CD4-positive, alpha-beta T cell treated with Interleukin-12 subunit alpha and Interleukin-12 subunit beta, for 1 hour (primary cell): ENCODE measurements around the gene LINC00237.

Experiments
- DNase-seq: peaks from one replicate; pipeline ENCODE4 v3.0.0-alpha.2; 2020

Gene LINC00237

GRCh38 chr20:21125072-21125848 is 19.1 kb upstream of the LINC00237 start:
- DNase-seq: no peak

- DNase-seq: no peak
Measured at GRCh38 chr20:21124190-21124589, 18.0 kb upstream of the LINC00237 start.

DNA sequence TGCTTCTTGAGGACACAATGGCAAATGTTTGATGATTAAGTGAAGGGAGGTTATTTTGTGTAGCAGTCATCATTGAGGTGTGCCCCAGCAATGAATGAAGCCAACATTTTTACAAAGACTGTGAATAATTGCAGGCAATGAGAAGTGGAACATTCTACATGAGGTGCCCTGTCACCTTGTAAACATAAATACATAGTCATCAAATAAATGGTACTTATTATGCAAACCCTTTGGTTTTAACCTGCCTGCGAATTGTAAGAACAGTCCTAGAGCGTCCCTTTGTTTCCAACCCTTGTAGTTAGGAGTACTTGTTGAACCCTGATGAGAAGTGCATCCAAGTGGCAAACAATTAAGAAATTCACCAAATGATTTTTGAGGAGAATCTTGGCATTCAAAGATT is 12.6 kb upstream of the LINC00237 start:
- DNase-seq: no peak

- DNase-seq: no peak
Measured at GRCh38 chr20:21118138-21118537, 12.0 kb upstream of the LINC00237 start.

DNA sequence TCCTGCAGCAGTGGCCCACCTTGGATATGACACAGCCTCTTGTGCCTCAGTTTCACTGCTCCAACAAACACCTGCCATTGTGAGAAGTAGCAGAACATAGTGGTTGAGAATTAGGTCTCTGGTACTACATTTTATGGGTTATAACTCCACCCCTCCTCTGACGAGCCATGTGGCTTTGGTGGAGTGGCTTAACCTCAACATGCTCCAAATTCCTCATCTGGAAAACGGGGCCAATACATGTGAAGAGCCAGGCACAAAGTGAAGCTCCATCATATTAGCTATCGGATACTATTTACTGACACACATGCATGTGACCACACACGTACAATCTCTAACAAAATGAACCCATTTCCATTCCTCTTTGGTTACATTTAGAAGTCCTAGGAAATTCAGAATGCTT is 11.4 kb upstream of the LINC00237 start:
- no peak for DNase-seq

DNA sequence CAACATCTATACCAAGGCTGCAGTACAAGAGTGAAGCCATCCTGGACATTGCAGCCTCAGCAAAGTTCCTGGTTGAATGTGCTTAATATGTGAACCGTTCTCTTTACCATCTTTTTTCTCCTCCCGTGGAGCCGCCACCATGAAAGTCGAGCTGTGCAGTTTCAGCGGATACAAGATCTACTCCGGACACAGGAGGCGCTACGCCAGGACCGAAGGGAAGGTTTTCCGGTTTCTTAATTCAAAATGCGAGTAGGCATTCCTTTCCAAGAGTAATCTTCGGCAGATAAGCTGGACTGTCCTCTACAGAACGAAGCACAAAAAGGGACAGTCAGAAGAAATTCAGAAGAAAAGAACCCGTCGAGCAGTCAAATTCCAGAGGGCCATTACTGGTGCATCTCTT is 8.4 kb upstream of the LINC00237 start:
- no peak for DNase-seq

- no peak for DNase-seq
Measured at GRCh38 chr20:21113697-21114096, 7.5 kb upstream of the LINC00237 start.

DNA sequence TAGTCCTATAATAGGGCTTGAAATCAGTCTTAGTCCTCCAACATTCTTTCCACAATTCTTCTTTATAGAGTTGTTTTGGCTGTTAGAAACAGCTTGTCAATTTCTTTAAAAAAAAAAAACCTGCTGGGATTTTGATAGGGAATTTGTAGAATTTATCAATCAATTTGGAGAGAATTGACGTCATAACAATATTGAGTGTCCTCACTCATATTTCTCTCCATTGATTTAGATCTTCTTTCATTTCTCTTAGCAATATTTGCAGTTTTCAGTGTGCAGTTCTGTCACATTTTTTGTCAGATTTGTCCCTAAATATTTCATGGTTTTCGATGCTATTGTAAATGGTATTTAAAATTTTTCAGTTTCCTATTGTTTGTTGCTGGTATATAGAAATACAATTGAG is 5.3 kb upstream of the LINC00237 start:
- no peak for DNase-seq

DNA sequence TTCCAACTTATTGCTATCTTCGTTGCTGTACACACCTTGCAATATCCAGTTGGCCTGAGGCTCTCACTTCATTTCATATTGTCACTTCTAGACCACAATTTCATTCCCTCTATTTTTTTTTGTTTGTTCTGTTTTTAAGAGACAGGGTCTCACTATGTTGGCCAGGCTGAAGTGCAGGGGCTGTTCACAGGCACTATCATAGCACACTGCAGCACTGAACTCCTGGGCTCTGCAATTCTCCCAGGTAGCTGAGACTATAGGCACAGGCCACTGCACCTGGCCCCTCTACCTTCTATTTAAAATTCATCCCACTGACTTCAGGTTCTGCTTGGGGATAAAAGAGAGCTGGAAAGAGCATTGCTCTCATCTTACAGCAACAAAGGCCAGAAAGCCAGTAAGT is 4.7 kb upstream of the LINC00237 start:
- DNase-seq: no peak

DNA sequence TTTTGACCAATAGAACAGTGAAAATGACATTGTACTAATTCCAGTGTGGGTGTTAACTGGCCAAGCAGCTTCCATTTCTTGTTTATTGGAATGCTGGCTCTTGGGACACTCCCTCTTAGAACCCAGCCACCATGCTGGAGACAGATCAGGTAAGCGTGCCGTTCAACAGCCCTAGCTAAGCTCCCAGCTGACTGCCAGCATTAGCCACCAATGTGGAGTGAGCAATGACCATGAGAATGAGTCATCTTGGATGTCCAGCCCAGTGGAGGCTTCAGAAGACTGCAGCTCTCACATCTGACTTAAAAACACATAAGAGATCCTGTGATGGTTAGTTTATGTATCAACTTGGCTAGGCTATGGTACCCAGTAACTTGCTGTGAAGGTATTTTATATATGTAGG is 3.0 kb upstream of the LINC00237 start:
- no peak for DNase-seq

DNA sequence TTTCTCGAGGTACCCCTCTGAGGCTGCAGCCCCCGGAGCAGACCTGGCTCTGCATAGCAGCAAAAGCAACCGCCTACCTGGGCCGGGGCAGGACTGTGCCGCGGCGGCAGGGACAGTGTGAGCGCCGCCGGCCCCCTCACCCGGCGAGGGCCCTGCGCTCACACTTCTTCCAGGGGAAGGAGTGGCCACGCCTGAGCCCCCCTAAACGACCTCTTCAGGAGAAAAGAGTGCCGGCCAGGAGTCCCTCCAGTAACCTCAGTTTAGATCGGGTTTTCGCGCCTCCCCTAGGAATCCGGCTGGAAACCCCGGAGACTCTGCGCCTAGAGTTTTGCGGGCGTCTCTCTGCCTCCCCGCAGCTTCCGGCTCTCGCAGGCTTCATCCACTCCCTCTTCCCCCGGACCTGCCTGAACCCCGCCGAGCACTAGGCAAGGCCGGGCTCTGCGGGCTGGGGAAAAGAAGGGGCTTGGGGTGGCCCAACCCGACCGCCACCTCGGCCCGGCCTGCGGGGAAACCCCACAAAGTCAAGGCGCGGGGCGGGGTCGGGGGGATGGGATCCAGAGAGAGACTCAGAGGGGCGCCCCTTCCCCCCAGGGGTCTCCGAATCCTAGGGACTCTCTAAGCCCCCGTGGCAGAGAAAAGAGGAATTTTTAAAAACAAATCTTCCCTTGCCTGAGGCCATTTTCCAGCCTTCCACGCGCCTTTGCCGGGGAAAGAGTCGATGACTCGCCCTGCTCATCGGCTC is 558 bp downstream of the LINC00237 start:
- no peak for DNase-seq

- no peak for DNase-seq
Measured at GRCh38 chr20:21104921-21105320, 1.2 kb downstream of the LINC00237 start.

DNA sequence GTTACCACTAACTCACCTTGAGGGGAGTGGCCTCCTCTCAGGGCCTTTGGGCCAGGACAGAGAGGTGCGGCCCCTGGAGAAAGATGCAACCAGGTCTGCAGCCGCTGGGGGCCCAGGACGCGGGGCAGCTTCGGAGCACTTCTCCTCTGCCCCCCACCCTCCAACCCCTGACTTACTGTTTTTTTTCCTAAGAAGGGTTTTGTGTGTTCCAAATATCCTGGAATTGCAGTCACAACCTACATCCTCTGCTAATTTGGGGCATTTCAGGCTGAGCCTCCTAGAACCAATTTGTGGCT is 1.7 kb downstream of the LINC00237 start:
- no peak for DNase-seq

- DNase-seq: no peak
Measured at GRCh38 chr20:21103582-21104465, 2.3 kb downstream of the LINC00237 start.

GRCh38 chr20:21102603-21103311 is 3.4 kb downstream of the LINC00237 start:
- DNase-seq: peak; percentile 53

- peak; percentile 22 for DNase-seq
Measured at GRCh38 chr20:21101932-21102575, 4.1 kb downstream of the LINC00237 start.

GRCh38 chr20:21101453-21101931 is 4.7 kb downstream of the LINC00237 start:
- no peak for DNase-seq

GRCh38 chr20:21100578-21101452 is 5.3 kb downstream of the LINC00237 start:
- peak; percentile 24 for DNase-seq

DNA sequence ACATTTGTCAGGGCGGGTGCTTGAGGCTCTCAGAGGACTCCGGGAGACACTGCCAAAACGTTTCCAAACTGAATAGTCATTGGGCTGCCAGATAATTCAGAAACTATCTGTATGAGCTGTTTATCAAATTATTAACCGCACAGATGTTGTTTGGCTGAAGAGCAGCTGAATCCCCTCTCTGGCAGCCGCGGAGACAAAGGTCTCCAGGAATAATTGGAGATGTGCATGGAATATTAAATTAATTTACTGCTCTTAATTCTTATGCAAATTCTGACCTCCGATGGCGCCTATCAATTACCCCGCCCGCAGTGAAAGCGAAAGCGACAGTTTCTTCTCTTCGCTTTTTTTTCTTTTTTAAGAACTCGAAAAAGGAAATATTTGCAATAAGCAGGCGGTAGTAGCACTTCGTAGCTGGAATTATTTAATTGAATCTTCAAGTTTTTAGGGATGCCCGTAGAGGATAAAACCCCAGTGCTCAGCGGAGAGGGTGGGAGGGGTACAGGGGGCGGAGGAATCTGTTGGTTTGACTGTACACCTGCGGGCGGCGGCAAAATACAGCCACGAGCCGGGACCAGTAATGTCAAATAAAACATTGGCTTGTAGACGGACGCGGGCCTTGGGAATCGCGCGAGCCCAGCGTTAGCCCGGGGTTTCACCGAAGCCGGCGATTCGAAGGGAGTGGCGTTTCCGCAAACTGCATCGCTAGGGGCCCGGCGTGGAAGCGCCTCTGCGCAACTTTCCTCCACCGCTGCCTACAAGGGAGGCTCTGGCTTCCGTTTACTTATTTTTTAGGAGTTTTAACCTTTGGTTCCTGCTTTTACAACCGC is 6.2 kb downstream of the LINC00237 start:
- DNase-seq: peak; percentile 56

DNA sequence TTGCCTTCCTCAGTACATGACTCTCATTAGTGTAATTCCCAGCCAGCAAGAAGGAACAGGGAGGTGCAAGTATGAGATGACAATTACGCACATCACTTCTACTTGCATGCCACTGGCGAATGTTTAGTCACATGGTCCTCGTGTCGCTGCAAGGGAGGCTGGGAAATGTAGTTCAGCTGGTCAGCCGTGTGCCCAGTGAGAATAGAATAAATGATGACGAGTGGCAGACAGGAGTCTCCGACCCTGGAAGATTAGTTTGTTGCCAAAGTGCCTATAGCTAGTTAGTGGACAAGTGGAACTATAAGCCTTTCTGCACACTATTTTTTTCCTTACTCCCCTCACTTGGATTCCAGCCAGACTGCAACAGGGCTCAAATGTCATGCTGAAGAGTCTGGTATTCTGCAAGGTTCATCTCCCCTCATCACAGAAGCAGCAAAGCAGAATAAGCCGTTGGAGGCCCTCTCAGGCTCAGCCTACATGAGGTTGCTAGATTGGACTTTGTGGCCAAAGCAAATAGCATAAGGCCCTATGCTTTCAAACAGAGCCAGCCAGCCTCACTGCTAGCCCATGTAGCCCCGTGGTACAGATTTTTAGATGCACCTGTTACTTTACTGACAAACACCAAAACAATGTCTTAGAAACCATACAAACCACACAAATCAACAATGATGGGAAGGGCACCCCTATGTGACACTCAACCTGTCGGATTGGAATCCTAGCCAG is 9.7 kb downstream of the LINC00237 start:
- DNase-seq: peak; percentile 14
